A549 (cell line): Measurements from ENCODE around the gene ANO10. TPM values are rescaled to one million over a fixed set of nuclear protein-coding genes. Genes with fewer than 3 reads are reported as not detected.

Source experiments
- ATAC-seq, 2 experiments: fragments of 200-7000 bp in 1 of 2; fragments of >200 bp in 1 of 2; cut with Nextera tagmentation in 1 of 2; cut with Tn5 transposase in 1 of 2; 3 replicates each; pipeline versions ENCODE4 v1.8.0 to v1.9.1; 2018 to 2020; ENCODE audit warnings: mild to moderate bottlenecking in 1 of 2, moderate library complexity in 1 of 2
- CTCF ChIA-PET: fragments of 300-600 bp; sonication (Branson Sonifier 250); formaldehyde crosslinking; extraction: SDS; loops from one replicate; lab custom pipeline; 2021; ENCODE audit warnings: antibody characterized with exemption, inconsistent platforms; lab: Yijun Ruan, JAX
- POLR2A ChIA-PET: fragments of 350-600 bp; formaldehyde crosslinking; extraction: SDS; loops from one replicate; lab custom pipeline; 2021; ENCODE audit warnings: antibody characterized with exemption, inconsistent platforms; lab: Yijun Ruan, JAX
- DNase-seq, 2 experiments: peaks; one replicate each; pipeline versions ENCODE4 v3.0.0 to v3.0.0-alpha.2; 2011 to 2016; ENCODE audit warnings: low read depth in 1 of 2, low spot score in 1 of 2
- FAIRE-seq: peaks from 2 replicates; lab custom pipeline; 2011; peaks lifted over from hg19 to GRCh38; lab: Jason Lieb, UNC
- H3K27ac ChIP-seq, 2 experiments: fragments of >200 bp; sonication (Bioruptor Twin); formaldehyde crosslinking; 3 replicates each; pipeline ENCODE4 v1.5.1; 2016 to 2017
- H3K4me1 ChIP-seq: fragments of >200 bp; sonication (Bioruptor Twin); formaldehyde crosslinking; 3 replicates; pipeline ENCODE4 v1.6.1; 2016
- H3K4me2 ChIP-seq: fragments of >200 bp; sonication (Bioruptor Twin); formaldehyde crosslinking; 3 replicates; pipeline ENCODE4 v1.6.1; 2016
- H3K4me3 ChIP-seq: fragments of >200 bp; sonication (Bioruptor Twin); formaldehyde crosslinking; 3 replicates; pipeline ENCODE4 v1.5.1; 2016
- H3K9me3 ChIP-seq: fragments of >200 bp; sonication (Bioruptor Twin); formaldehyde crosslinking; 3 replicates; pipeline ENCODE4 v1.6.1; 2016
- ESRRA ChIP-seq: fragments of 150-350 bp; IDR thresholded peaks from 2 replicates; pipeline ENCODE4 v1.6.1; 2014; ENCODE audit warnings: mild to moderate bottlenecking, low read length, borderline replicate concordance
- JUN ChIP-seq, 2 experiments: fragments of >200 bp; sonication (Bioruptor Twin); formaldehyde crosslinking; IDR thresholded peaks; 2 replicates in 1 of 2; 3 replicates in 1 of 2; pipeline ENCODE4 v1.6.1; 2016 to 2017
- JUNB ChIP-seq: fragments of >200 bp; sonication (Bioruptor Twin); formaldehyde crosslinking; IDR thresholded peaks from 2 replicates; pipeline ENCODE4 v1.6.1; 2016
- KDM5A ChIP-seq: fragments of 200-600 bp; sonication (generic); IDR thresholded peaks from 2 replicates; pipeline ENCODE4 v1.6.1; 2016; ENCODE audit warnings: antibody characterized with exemption, mild to moderate bottlenecking
- MAZ ChIP-seq: fragments of 150-350 bp; IDR thresholded peaks from 2 replicates; pipeline ENCODE4 v1.6.1; 2014; ENCODE audit warnings: antibody characterized with exemption, low read depth, low read length, borderline replicate concordance
- NR3C1 ChIP-seq: fragments of >200 bp; sonication (Bioruptor Twin); formaldehyde crosslinking; IDR thresholded peaks from 3 replicates; pipeline ENCODE4 v1.6.1; 2017
- PHF8 ChIP-seq: fragments of 200-600 bp; sonication (generic); IDR thresholded peaks from 2 replicates; pipeline ENCODE4 v1.6.1; 2016; ENCODE audit warnings: low read depth, mild to moderate bottlenecking, antibody characterized with exemption, moderate library complexity, borderline replicate concordance
- POLR2AphosphoS2 ChIP-seq: conservative IDR thresholded peaks from 2 replicates; pipeline ENCODE4 v1.6.1; 2012; ENCODE audit warnings: low read length, improper control_type of control experiment, inconsistent platforms
- RCOR1 ChIP-seq: fragments of 150-350 bp; IDR thresholded peaks from 2 replicates; pipeline ENCODE4 v1.6.1; 2014; ENCODE audit warnings: antibody characterized with exemption, low read length, low read depth
- TFCP2L1 ChIP-seq: fragments of 250-450 bp; sonication (Bioruptor Pico); IDR thresholded peaks from 2 replicates; pipeline ENCODE4 v1.5.0; 2021; ENCODE audit warnings: mild to moderate bottlenecking
- WGBS: methylation state at CpG from one replicate; pipeline ENCODE4 v1.1.6; 2017; ENCODE audit errors: missing lambda C conversion rate; 5-methylcytosine and 5-hydroxymethylcytosine counted together
- polyA plus RNA-seq, 4 experiments: library from polyadenylated mRNA; depleted of rRNA in 3 of 4; stranded (reverse); fragments of >200 nt; fragmentation: RNase III in 1 of 4; extraction: RNeasy Plus Mini Kit Qiagen cat#74134 plus additional on column Dnase treatment in 1 of 4; gene quantifications; 2 replicates in 3 of 4; 3 replicates in 1 of 4; pipeline ENCODE4 v1.2.3, GENCODE V29; 2011 to 2017
- TF ChIP-seq, protein P1 (sequence below): fragments of 200-600 bp; sonication (generic); IDR thresholded peaks from 2 replicates; pipeline ENCODE4 v1.6.1; 2016; ENCODE audit warnings: antibody characterized with exemption, mild to moderate bottlenecking, moderate library complexity
- TF ChIP-seq, protein P2 (sequence below): fragments of 250-450 bp; sonication (Bioruptor Pico); IDR thresholded peaks from 2 replicates; pipeline ENCODE4 v1.5.0; 2020; ENCODE audit warnings: low read depth, mild to moderate bottlenecking, moderate library complexity
- TF ChIP-seq, protein P3 (sequence below): fragments of 250-450 bp; sonication (Bioruptor Pico); IDR thresholded peaks from 2 replicates; pipeline ENCODE4 v1.5.0; 2021; ENCODE audit warnings: mild to moderate bottlenecking, moderate library complexity, borderline replicate concordance
- TF ChIP-seq, protein P4 (sequence below): fragments of >200 bp; sonication (Bioruptor Twin); formaldehyde crosslinking; IDR thresholded peaks from 3 replicates; pipeline ENCODE4 v1.5.1; 2016

Gene ANO10
- polyA plus RNA-seq, 2 of the 4 experiments (the other 2 are of a cell fraction): 20.0 to 22.8 TPM

DNA sequence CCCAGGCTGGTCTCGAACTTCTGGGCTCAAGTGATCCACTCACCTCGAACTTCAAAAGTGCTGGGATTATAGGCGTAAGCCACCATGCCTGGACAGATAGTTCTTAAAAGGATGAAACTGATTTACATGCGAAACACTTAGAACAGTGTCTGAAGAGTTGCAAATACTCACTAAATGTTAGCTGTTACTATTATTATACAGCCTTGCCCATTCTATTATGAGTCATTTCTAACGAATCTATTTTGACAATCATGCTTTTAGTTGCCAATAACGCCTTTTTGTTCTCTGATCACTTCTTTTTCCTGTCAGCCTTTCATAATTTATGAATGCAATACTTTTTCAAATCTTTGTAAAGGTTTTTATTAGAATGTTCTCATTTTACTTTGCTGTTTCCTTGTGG lies 222.8 kb downstream of the ANO10 start (continued):
- no peak for TF ChIP-seq MAZ
- TF ChIP-seq RCOR1: no peak

DNA sequence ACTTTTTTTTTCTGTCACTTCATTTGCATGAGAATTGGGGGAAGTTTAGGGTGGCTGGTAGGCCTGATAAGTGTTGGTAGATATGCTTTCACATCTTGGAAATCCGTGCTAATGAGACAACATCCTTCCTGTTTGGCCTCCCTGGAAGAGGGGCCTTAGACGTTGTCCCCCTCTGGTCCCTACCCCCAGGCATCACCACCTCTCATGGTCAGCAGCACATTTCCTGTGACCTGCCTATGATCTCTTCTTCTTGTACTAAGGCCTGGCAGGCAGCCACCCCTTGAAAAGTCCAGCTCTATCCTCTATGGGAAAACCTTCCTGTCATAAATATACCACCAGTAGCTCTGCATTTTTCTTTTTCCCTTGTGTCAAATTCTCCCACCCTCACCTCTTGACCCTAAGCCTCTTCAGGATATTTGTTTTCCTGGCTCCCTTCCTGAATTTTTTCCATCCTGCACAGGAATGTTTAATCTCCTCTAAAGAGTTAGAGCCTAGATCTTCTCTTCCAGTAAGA lies 227.7 kb downstream of the ANO10 start:
- H3K27ac ChIP-seq: no peak overlapping the region
- no peak for FAIRE-seq
- no peak overlapping the region for H3K4me2 ChIP-seq
- CTCF ChIA-PET: interaction anchor here (1.0 kb wide), 1 partner anchor 14 kb away, joined by 3 read pairs; no protein-coding TSS in a partner anchor
- no peak for ATAC-seq
- no peaks in the 10 kb centered on the region for H3K4me1 ChIP-seq
- H3K4me3 ChIP-seq: no peak overlapping the region
- POLR2A ChIA-PET: no interaction called here
- H3K9me3 ChIP-seq: no peaks in the 10 kb centered on the region
- 85% methylated on average over 2 of the region's 2 CpGs for WGBS
- TF ChIP-seq NR3C1 (no peak), TFCP2L1 (no peak), JUN (IDR thresholded peaks at IDR 0.05) (no peak), KDM5A (no peak)
- TF ChIP-seq, protein P1, sequence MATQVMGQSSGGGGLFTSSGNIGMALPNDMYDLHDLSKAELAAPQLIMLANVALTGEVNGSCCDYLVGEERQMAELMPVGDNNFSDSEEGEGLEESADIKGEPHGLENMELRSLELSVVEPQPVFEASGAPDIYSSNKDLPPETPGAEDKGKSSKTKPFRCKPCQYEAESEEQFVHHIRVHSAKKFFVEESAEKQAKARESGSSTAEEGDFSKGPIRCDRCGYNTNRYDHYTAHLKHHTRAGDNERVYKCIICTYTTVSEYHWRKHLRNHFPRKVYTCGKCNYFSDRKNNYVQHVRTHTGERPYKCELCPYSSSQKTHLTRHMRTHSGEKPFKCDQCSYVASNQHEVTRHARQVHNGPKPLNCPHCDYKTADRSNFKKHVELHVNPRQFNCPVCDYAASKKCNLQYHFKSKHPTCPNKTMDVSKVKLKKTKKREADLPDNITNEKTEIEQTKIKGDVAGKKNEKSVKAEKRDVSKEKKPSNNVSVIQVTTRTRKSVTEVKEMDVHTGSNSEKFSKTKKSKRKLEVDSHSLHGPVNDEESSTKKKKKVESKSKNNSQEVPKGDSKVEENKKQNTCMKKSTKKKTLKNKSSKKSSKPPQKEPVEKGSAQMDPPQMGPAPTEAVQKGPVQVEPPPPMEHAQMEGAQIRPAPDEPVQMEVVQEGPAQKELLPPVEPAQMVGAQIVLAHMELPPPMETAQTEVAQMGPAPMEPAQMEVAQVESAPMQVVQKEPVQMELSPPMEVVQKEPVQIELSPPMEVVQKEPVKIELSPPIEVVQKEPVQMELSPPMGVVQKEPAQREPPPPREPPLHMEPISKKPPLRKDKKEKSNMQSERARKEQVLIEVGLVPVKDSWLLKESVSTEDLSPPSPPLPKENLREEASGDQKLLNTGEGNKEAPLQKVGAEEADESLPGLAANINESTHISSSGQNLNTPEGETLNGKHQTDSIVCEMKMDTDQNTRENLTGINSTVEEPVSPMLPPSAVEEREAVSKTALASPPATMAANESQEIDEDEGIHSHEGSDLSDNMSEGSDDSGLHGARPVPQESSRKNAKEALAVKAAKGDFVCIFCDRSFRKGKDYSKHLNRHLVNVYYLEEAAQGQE: no peak
- no peak for DNase-seq

DNA sequence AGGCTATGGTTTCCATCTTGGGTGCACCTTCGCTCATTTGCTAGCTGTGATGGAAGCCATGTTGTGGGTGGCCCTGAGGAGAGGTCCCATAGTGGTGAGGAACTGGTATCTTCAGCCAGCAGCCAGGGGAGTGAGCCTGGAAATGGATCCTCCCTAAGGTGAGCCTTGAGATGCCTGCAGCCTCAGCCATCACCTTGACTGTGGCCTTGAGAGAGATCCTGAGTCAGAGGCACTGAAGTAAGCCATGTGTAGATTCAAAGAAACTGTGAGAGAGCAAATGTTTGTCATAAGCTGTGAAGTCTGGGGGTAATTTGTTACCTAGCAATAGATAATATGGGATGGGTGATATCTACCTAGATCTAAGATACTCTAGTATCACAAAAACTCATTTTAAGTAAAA lies 230.2 kb downstream of the ANO10 start:
- Histone ChIP-seq H3K4me2 (no peak overlapping the region), H3K9me3 (no peaks in the 10 kb centered on the region), H3K4me1 (no peaks in the 10 kb centered on the region), H3K4me3 (no peak overlapping the region), H3K27ac (no peak overlapping the region)
- DNase-seq (no peak), ATAC-seq (no peak), FAIRE-seq (no peak)
- ChIA-PET POLR2A (no interaction called here), CTCF (no interaction called here)
- TF ChIP-seq JUN (IDR thresholded peaks at IDR 0.05) (no peak), JUNB (no peak), ESRRA (no peak), PHF8 (no peak), POLR2AphosphoS2 (no peak)
- TF ChIP-seq, protein P2, sequence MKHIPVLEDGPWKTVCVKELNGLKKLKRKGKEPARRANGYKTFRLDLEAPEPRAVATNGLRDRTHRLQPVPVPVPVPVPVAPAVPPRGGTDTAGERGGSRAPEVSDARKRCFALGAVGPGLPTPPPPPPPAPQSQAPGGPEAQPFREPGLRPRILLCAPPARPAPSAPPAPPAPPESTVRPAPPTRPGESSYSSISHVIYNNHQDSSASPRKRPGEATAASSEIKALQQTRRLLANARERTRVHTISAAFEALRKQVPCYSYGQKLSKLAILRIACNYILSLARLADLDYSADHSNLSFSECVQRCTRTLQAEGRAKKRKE (CRISPR knock-in tag): no peak
- TF ChIP-seq, protein P3, sequence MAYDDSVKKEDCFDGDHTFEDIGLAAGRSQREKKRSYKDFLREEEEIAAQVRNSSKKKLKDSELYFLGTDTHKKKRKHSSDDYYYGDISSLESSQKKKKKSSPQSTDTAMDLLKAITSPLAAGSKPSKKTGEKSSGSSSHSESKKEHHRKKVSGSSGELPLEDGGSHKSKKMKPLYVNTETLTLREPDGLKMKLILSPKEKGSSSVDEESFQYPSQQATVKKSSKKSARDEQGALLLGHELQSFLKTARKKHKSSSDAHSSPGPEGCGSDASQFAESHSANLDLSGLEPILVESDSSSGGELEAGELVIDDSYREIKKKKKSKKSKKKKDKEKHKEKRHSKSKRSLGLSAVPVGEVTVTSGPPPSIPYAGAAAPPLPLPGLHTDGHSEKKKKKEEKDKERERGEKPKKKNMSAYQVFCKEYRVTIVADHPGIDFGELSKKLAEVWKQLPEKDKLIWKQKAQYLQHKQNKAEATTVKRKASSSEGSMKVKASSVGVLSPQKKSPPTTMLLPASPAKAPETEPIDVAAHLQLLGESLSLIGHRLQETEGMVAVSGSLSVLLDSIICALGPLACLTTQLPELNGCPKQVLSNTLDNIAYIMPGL (CRISPR knock-in tag): no peak
- TF ChIP-seq, protein P4, sequence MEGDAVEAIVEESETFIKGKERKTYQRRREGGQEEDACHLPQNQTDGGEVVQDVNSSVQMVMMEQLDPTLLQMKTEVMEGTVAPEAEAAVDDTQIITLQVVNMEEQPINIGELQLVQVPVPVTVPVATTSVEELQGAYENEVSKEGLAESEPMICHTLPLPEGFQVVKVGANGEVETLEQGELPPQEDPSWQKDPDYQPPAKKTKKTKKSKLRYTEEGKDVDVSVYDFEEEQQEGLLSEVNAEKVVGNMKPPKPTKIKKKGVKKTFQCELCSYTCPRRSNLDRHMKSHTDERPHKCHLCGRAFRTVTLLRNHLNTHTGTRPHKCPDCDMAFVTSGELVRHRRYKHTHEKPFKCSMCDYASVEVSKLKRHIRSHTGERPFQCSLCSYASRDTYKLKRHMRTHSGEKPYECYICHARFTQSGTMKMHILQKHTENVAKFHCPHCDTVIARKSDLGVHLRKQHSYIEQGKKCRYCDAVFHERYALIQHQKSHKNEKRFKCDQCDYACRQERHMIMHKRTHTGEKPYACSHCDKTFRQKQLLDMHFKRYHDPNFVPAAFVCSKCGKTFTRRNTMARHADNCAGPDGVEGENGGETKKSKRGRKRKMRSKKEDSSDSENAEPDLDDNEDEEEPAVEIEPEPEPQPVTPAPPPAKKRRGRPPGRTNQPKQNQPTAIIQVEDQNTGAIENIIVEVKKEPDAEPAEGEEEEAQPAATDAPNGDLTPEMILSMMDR: no peak
- WGBS: 0% methylated on average over 1 of the region's 1 CpG
